HepG2 (cell line): ENCODE data around the gene PTK7. TPM values are rescaled to one million over a fixed set of nuclear protein-coding genes. Genes with fewer than 3 reads are reported as not detected.

Experiments
- ATAC-seq: fragments of 200-7000 bp; cut with Tn5 transposase; 3 replicates; pipeline ENCODE4 v1.9.1; 2020; ENCODE audit warnings: mild to moderate bottlenecking, moderate library complexity
- BruUV-seq: library from RNA; stranded (reverse); fragments of 400-500 nt; replicated peaks from 2 replicates; lab custom pipeline; 2021; lab: Mats Ljungman, UMichigan
- CTCF ChIA-PET: fragments of 300-600 bp; formaldehyde crosslinking; extraction: SDS; loops from one replicate; lab custom pipeline; 2021; ENCODE audit warnings: low total read pairs, inconsistent platforms, low intra/inter-chr PET ratio; lab: Yijun Ruan, JAX
- POLR2A ChIA-PET: fragments of 350-600 bp; sonication (Branson Sonifier 250); formaldehyde crosslinking; loops from one replicate; lab custom pipeline; 2020; ENCODE audit warnings: antibody characterized with exemption, inconsistent platforms; lab: Yijun Ruan, JAX
- DNase-seq: peaks from one replicate; pipeline ENCODE4 v3.0.0-alpha.2; 2015; ENCODE audit warnings: low spot score
- FAIRE-seq: peaks from 3 replicates; lab custom pipeline; 2011; peaks lifted over from hg19 to GRCh38; lab: Jason Lieb, UNC
- H2AFZ ChIP-seq: one replicate; pipeline ENCODE4 v1.6.1; 2011; ENCODE audit warnings: low read length, inconsistent platforms
- H3K27ac ChIP-seq: fragments of 300-600 bp; 3 replicates; pipeline ENCODE4 v1.8.0; 2011; ENCODE audit warnings: mixed run types, mild to moderate bottlenecking, mixed read lengths, low read length, inconsistent platforms; ENCODE audit not compliant: insufficient read depth; ENCODE audit errors: extremely low read length
- H3K27me3 ChIP-seq, 2 experiments: fragments of 200-600 bp in 1 of 2; 2 replicates in 1 of 2; 3 replicates in 1 of 2; pipeline versions ENCODE4 v1.6.0 to v1.8.0; 2011; ENCODE audit warnings: low read length in 2 of 2, mild to moderate bottlenecking in 2 of 2, moderate library complexity in 2 of 2, inconsistent platforms in 1 of 2; ENCODE audit not compliant: insufficient read depth in 2 of 2, control insufficient read depth in 1 of 2
- H3K36me3 ChIP-seq, 2 experiments: fragments of 200-600 bp in 1 of 2; replicated peaks in 1 of 2; 2 replicates in 1 of 2; 3 replicates in 1 of 2; pipeline versions ENCODE4 v1.5.1 to v1.8.0; 2011; ENCODE audit warnings: low read length in 2 of 2, inconsistent platforms in 1 of 2; ENCODE audit not compliant: insufficient read depth in 2 of 2, control insufficient read depth in 1 of 2
- H3K4me1 ChIP-seq: 2 replicates; pipeline ENCODE4 v1.5.1; 2012; ENCODE audit warnings: low read length, inconsistent platforms; ENCODE audit not compliant: insufficient read depth
- H3K4me2 ChIP-seq: 2 replicates; pipeline ENCODE4 v1.6.0; 2011; ENCODE audit warnings: low read depth, low read length, inconsistent platforms
- H3K4me3 ChIP-seq, 3 experiments: fragments of 200-600 bp in 1 of 3; sonication (generic), shearing (Covaris generic) in 1 of 3; replicated peaks in 1 of 3; 2 replicates each; pipeline ENCODE4 v1.5.1; 2011 to 2016; ENCODE audit warnings: low read length in 3 of 3, inconsistent platforms in 2 of 3, low read depth in 2 of 3, mild to moderate bottlenecking in 2 of 3, control low read depth in 1 of 3, mixed read lengths in 1 of 3; ENCODE audit not compliant: insufficient read depth in 1 of 3
- H3K79me2 ChIP-seq: one replicate; pipeline ENCODE4 v1.6.1; 2011; ENCODE audit warnings: low read length, inconsistent platforms; ENCODE audit not compliant: insufficient read depth
- H3K9ac ChIP-seq: 2 replicates; pipeline ENCODE4 v1.6.0; 2011; ENCODE audit warnings: mild to moderate bottlenecking, low read depth, low read length, inconsistent platforms; ENCODE audit not compliant: insufficient read depth
- H3K9me3 ChIP-seq: 2 replicates; pipeline ENCODE4 v1.5.1; 2012; ENCODE audit warnings: mild to moderate bottlenecking, low read length
- H4K20me1 ChIP-seq: 2 replicates; pipeline ENCODE4 v1.6.0; 2011; ENCODE audit warnings: inconsistent platforms, mild to moderate bottlenecking, low read length, moderate library complexity; ENCODE audit not compliant: insufficient read depth
- ASH2L ChIP-seq: fragments of 300-600, 200-600 bp; sonication (generic); IDR thresholded peaks from 2 replicates; pipeline ENCODE4 v1.7.0; 2017; ENCODE audit warnings: low read depth, mild to moderate bottlenecking, moderate library complexity, mixed read lengths, low read length; ENCODE audit not compliant: insufficient read length
- CCDC6 ChIP-seq: sonication (generic); formaldehyde crosslinking; IDR thresholded peaks from 2 replicates; pipeline ENCODE4 v1.8.1; 2022; ENCODE audit warnings: mild to moderate bottlenecking, missing genetic modification reagents, moderate library complexity
- CHD4 ChIP-seq: fragments of 200-600 bp; sonication (generic); IDR thresholded peaks from 2 replicates; pipeline ENCODE4 v1.7.0; 2017; ENCODE audit warnings: mild to moderate bottlenecking, low read length, borderline replicate concordance
- FLYWCH1 ChIP-seq: sonication (generic); formaldehyde crosslinking; IDR thresholded peaks from 2 replicates; pipeline ENCODE4 v1.8.1; 2023; ENCODE audit warnings: mild to moderate bottlenecking, missing genetic modification reagents
- GFI1 ChIP-seq: sonication (generic); formaldehyde crosslinking; IDR thresholded peaks from 2 replicates; pipeline ENCODE4 v1.5.0; 2020; ENCODE audit warnings: missing genetic modification reagents, mild to moderate bottlenecking, borderline replicate concordance
- NCOR1 ChIP-seq: fragments of 200-600 bp; sonication (generic); IDR thresholded peaks from 2 replicates; pipeline ENCODE4 v1.7.0; 2017; ENCODE audit warnings: antibody characterized with exemption, low read length, borderline replicate concordance
- REPIN1 ChIP-seq: sonication (generic); formaldehyde crosslinking; IDR thresholded peaks from 2 replicates; pipeline ENCODE4 v1.8.0; 2022; ENCODE audit warnings: missing genetic modification reagents, low read depth, mild to moderate bottlenecking, borderline replicate concordance
- SALL2 ChIP-seq: sonication (generic); formaldehyde crosslinking; IDR thresholded peaks from 2 replicates; pipeline ENCODE4 v1.8.1; 2023; ENCODE audit warnings: mild to moderate bottlenecking, missing genetic modification reagents, inconsistent platforms
- SNAI1 ChIP-seq: sonication (generic); formaldehyde crosslinking; IDR thresholded peaks from 2 replicates; pipeline ENCODE4 v1.5.0; 2020; ENCODE audit warnings: mild to moderate bottlenecking, missing genetic modification reagents, borderline replicate concordance
- THAP11 ChIP-seq: IDR thresholded peaks from 2 replicates; pipeline ENCODE4 v1.6.1; 2016; ENCODE audit warnings: missing biosample characterization, missing genetic modification reagents
- TP53 ChIP-seq: sonication (generic); formaldehyde crosslinking; conservative IDR thresholded peaks from 2 replicates; pipeline ENCODE4 v1.4.0; 2020; ENCODE audit warnings: missing genetic modification reagents
- ZNF329 ChIP-seq: sonication (generic); formaldehyde crosslinking; IDR thresholded peaks from 2 replicates; pipeline ENCODE4 v1.9.0; 2021; ENCODE audit warnings: low read depth, mild to moderate bottlenecking, missing genetic modification reagents
- ZNF775 ChIP-seq: sonication (generic); formaldehyde crosslinking; IDR thresholded peaks from 2 replicates; pipeline ENCODE4 v1.4.0; 2020; ENCODE audit warnings: missing genetic modification reagents, mild to moderate bottlenecking, moderate library complexity, borderline replicate concordance
- WGBS: methylation state at CpG from one replicate; pipeline ENCODE4 v1.1.6; 2017; ENCODE audit warnings: low lambda C conversion rate; 5-methylcytosine and 5-hydroxymethylcytosine counted together
- in situ Hi-C: cut with HindIII; loops from 2 replicates; pipeline ENCODE4 v1.10.0; 2017; ENCODE audit warnings: low pct_unique_long_range_greater_than_20kb; ENCODE audit not compliant: extremely low pct_ligation_motif_present
- intact Hi-C: fragments of 100-400 bp; cut with micrococcal nuclease; formaldehyde crosslinking; loops from one replicate; pipeline ENCODE4 v1.10.0; 2022; ENCODE audit not compliant: unreplicated experiment
- polyA plus RNA-seq, 8 experiments: library from polyadenylated mRNA; depleted of rRNA in 3 of 8; stranded (reverse) in 7 of 8; unstranded in 1 of 8; fragments of >200 nt; fragmentation: Illumina TruSeq in 4 of 8; extraction: Trizol in 4 of 8; gene quantifications; 2 replicates each; pipeline versions ENCODE4 v1.2.1 to v1.2.3, GENCODE V29; 2011 to 2016; ENCODE audit warnings: low read depth in 4 of 8, missing spikeins in 1 of 8, mixed read lengths in 1 of 8; ENCODE audit not compliant: insufficient read depth in 1 of 8
- total RNA-seq, 5 experiments: library from RNA; depleted of rRNA; stranded (reverse); fragments of >200 nt; fragmentation: Illumina TruSeq; extraction: Trizol; gene quantifications; 2 replicates each; pipeline ENCODE4 v1.2.3, GENCODE V29; 2016; ENCODE audit warnings: low read depth in 1 of 5
- TF ChIP-seq, protein P1 (sequence below): sonication (generic); formaldehyde crosslinking; IDR thresholded peaks from 2 replicates; pipeline ENCODE4 v1.4.0; 2020; ENCODE audit warnings: missing genetic modification reagents, borderline replicate concordance
- TF ChIP-seq, protein P2 (sequence below): sonication (generic); formaldehyde crosslinking; IDR thresholded peaks from 2 replicates; pipeline ENCODE4 v1.4.0; 2020; ENCODE audit warnings: mild to moderate bottlenecking, missing genetic modification reagents
- TF ChIP-seq, protein P3 (sequence below): sonication (generic); formaldehyde crosslinking; conservative IDR thresholded peaks from 2 replicates; pipeline ENCODE4 v1.8.0; 2022; ENCODE audit warnings: mild to moderate bottlenecking, moderate library complexity, missing genetic modification reagents

Gene PTK7
- total and polyA plus RNA-seq, 2 of the 13 experiments (the other 11 are each of a cell fraction or from before 2014, with no cell fraction given) = 98.5 to 99.8 TPM

DNA sequence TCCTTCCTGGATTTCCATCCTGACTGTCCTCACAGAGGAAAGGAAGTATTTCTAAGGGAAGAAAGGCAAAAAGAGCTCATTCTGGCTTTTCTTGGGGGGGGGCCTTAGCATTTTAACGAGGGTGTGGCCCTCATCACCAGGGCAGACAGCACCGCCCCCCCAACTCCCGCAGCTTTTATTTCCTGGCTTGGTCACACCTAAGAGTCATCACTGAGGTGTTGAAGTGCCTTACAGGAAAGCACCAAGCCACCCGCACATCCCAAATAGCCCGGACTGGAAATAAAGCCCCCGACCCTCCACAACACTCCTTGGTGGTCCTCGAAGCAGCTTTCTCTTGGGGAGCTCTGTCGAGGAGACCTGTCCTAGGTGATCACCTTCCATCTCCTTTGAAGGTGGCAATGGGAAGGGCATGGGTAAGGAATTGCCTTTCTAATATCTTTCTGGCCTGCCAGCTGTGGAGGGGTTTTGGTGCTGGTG is 1.3 kb downstream of the PTK7 start:
- no TSS peak for BruUV-seq
- Histone ChIP-seq H3K36me3 (peaks cover 4 to 6% of the 10 kb centered on the region in 2 experiments; a peak in 4 of 5 replicates), H3K27ac (peak overlapping the region; percentile 84), H2AFZ (no peak overlapping the region), H3K9ac (peak overlapping the region; percentile 91), H3K79me2 (peaks cover 54% of the 10 kb centered on the region), H3K4me3 (peak overlapping the region; percentile 99 to 100 (median 100)), H3K4me2 (peak overlapping the region; percentile 94), H3K4me1 (peaks cover 54% of the 10 kb centered on the region), H4K20me1 (peaks cover 8% of the 10 kb centered on the region; the same call in 1 of the 2 replicates), H3K9me3 (no peaks in the 10 kb centered on the region), H3K27me3 (no peaks in the 10 kb centered on the region; a peak in 1 of 5 replicates)
- POLR2A ChIA-PET = interaction anchor here (1.1 to 4.2 kb wide), 12 partner anchors 11 to 558 kb away, joined by 3 to 103 read pairs (median 9); partner anchors contain the start of genes CUL7, CUL9, KLC4 and KLHDC3
- FAIRE-seq (no peak), ATAC-seq (no peak), DNase-seq (no peak)
- intact Hi-C loops = loop anchor here (2.0 kb wide), 1 partner anchor 19 kb away; the partner anchor contains the start of genes KLC4 and MRPL2
- in situ Hi-C loops = loop anchor here (5.0 to 10.0 kb wide), 2 partner anchors 47 to 65 kb away; no protein-coding TSS in a partner anchor
- WGBS = 22% methylated on average over 5 of the region's 8 CpGs
- CTCF ChIA-PET = no interaction called here
- TF ChIP-seq ZNF775 (CRISPR knock-in tag) = 0 out of 2 replicates have a peak, but pooled peaks have one; percentile 5
- no peak for TF ChIP-seq THAP11
- TF ChIP-seq FLYWCH1 (CRISPR knock-in tag) = no peak
- TF ChIP-seq, protein P1, sequence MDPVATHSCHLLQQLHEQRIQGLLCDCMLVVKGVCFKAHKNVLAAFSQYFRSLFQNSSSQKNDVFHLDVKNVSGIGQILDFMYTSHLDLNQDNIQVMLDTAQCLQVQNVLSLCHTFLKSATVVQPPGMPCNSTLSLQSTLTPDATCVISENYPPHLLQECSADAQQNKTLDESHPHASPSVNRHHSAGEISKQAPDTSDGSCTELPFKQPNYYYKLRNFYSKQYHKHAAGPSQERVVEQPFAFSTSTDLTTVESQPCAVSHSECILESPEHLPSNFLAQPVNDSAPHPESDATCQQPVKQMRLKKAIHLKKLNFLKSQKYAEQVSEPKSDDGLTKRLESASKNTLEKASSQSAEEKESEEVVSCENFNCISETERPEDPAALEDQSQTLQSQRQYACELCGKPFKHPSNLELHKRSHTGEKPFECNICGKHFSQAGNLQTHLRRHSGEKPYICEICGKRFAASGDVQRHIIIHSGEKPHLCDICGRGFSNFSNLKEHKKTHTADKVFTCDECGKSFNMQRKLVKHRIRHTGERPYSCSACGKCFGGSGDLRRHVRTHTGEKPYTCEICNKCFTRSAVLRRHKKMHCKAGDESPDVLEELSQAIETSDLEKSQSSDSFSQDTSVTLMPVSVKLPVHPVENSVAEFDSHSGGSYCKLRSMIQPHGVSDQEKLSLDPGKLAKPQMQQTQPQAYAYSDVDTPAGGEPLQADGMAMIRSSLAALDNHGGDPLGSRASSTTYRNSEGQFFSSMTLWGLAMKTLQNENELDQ = no peak
- no peak for TF ChIP-seq NCOR1
- TF ChIP-seq, protein P2, sequence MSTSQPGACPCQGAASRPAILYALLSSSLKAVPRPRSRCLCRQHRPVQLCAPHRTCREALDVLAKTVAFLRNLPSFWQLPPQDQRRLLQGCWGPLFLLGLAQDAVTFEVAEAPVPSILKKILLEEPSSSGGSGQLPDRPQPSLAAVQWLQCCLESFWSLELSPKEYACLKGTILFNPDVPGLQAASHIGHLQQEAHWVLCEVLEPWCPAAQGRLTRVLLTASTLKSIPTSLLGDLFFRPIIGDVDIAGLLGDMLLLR (CRISPR knock-in tag) = no peak
- TF ChIP-seq ZNF329 (CRISPR knock-in tag) = 0 out of 2 replicates have a peak, but pooled peaks have one; percentile 45
- TF ChIP-seq GFI1 (CRISPR knock-in tag) = peak; percentile 40; the same call in 1 of the 2 replicates
- TF ChIP-seq SALL2 (CRISPR knock-in tag) = no peak
- 0 out of 2 replicates have a peak, but pooled peaks have one; percentile 22 for TF ChIP-seq CCDC6
- 0 out of 2 replicates have a peak, but pooled peaks have one; percentile 10 for TF ChIP-seq TP53 (CRISPR knock-in tag)
- TF ChIP-seq ASH2L = no peak
- TF ChIP-seq CHD4 = no peak
- TF ChIP-seq, protein P3, sequence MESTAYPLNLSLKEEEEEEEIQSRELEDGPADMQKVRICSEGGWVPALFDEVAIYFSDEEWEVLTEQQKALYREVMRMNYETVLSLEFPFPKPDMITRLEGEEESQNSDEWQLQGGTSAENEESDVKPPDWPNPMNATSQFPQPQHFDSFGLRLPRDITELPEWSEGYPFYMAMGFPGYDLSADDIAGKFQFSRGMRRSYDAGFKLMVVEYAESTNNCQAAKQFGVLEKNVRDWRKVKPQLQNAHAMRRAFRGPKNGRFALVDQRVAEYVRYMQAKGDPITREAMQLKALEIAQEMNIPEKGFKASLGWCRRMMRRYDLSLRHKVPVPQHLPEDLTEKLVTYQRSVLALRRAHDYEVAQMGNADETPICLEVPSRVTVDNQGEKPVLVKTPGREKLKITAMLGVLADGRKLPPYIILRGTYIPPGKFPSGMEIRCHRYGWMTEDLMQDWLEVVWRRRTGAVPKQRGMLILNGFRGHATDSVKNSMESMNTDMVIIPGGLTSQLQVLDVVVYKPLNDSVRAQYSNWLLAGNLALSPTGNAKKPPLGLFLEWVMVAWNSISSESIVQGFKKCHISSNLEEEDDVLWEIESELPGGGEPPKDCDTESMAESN (CRISPR knock-in tag) = peak; percentile 55; the same call in 1 of the 2 replicates
- TF ChIP-seq REPIN1 (CRISPR knock-in tag) = 0 out of 2 replicates have a peak, but pooled peaks have one; percentile 1
- TF ChIP-seq SNAI1 = 0 out of 2 replicates have a peak, but pooled peaks have one; percentile 18
